GM23338 (cell line): Measurements from ENCODE around the gene PPIP5K1. TPM values are rescaled to one million over a fixed set of nuclear protein-coding genes. Genes with fewer than 3 reads are reported as not detected.

Source experiments
- JUNB ChIP-seq: IDR thresholded peaks from one replicate; pipeline ENCODE4 v1.6.1; 2016; ENCODE audit warnings: antibody characterized with exemption; ENCODE audit not compliant: unreplicated experiment
- ZNF114 ChIP-seq: fragments of 250-450 bp; sonication (Bioruptor Pico); IDR thresholded peaks from 2 replicates; pipeline ENCODE4 v1.5.0; 2020; ENCODE audit warnings: mild to moderate bottlenecking, moderate library complexity
- polyA plus RNA-seq: library from polyadenylated mRNA; unstranded; fragments of >200 nt; fragmentation: Nextera tagmentation; extraction: Ambion mirVana; gene quantifications from 2 replicates; pipeline ENCODE4 v1.2.1, GENCODE V29; 2016
- total RNA-seq: library from RNA; depleted of rRNA; stranded (reverse); fragments of >200 nt; shearing (Covaris generic); gene quantifications from 2 replicates; pipeline ENCODE4 v1.2.3, GENCODE V29; 2014
- TF ChIP-seq, protein P1 (sequence below): fragments of 250-450 bp; sonication (Bioruptor Pico); IDR thresholded peaks from 2 replicates; pipeline ENCODE4 v1.5.0; 2020; ENCODE audit warnings: mild to moderate bottlenecking, moderate library complexity
- TF ChIP-seq, protein P2 (sequence below): IDR thresholded peaks from one replicate; pipeline ENCODE4 v1.6.1; 2018; ENCODE audit warnings: antibody characterized with exemption; ENCODE audit not compliant: unreplicated experiment

Gene PPIP5K1
- total and polyA plus RNA-seq, 2 experiments from 2014 or later = 5.8 to 23.5 TPM

DNA sequence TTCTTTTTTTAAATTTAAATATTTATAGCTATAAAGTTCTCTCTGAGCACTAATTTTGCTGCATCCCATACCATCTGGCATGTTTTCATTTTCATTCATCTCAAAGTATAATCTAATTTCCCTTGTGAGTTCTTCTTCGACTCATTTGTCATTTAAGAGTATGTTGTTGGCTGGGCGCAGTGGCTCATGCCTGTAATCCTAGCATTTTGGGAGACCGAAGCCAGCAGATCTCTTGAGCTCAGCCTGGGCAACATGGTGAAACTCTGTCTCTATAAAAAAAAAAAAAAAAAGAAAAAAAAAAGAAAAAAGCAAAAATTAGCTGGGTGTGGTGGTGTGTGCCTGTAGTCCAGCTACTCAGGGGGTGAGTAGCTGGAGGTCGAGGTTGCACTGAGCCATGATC lies 37.8 kb downstream of the PPIP5K1 start (continued):
- TF ChIP-seq, protein P1, sequence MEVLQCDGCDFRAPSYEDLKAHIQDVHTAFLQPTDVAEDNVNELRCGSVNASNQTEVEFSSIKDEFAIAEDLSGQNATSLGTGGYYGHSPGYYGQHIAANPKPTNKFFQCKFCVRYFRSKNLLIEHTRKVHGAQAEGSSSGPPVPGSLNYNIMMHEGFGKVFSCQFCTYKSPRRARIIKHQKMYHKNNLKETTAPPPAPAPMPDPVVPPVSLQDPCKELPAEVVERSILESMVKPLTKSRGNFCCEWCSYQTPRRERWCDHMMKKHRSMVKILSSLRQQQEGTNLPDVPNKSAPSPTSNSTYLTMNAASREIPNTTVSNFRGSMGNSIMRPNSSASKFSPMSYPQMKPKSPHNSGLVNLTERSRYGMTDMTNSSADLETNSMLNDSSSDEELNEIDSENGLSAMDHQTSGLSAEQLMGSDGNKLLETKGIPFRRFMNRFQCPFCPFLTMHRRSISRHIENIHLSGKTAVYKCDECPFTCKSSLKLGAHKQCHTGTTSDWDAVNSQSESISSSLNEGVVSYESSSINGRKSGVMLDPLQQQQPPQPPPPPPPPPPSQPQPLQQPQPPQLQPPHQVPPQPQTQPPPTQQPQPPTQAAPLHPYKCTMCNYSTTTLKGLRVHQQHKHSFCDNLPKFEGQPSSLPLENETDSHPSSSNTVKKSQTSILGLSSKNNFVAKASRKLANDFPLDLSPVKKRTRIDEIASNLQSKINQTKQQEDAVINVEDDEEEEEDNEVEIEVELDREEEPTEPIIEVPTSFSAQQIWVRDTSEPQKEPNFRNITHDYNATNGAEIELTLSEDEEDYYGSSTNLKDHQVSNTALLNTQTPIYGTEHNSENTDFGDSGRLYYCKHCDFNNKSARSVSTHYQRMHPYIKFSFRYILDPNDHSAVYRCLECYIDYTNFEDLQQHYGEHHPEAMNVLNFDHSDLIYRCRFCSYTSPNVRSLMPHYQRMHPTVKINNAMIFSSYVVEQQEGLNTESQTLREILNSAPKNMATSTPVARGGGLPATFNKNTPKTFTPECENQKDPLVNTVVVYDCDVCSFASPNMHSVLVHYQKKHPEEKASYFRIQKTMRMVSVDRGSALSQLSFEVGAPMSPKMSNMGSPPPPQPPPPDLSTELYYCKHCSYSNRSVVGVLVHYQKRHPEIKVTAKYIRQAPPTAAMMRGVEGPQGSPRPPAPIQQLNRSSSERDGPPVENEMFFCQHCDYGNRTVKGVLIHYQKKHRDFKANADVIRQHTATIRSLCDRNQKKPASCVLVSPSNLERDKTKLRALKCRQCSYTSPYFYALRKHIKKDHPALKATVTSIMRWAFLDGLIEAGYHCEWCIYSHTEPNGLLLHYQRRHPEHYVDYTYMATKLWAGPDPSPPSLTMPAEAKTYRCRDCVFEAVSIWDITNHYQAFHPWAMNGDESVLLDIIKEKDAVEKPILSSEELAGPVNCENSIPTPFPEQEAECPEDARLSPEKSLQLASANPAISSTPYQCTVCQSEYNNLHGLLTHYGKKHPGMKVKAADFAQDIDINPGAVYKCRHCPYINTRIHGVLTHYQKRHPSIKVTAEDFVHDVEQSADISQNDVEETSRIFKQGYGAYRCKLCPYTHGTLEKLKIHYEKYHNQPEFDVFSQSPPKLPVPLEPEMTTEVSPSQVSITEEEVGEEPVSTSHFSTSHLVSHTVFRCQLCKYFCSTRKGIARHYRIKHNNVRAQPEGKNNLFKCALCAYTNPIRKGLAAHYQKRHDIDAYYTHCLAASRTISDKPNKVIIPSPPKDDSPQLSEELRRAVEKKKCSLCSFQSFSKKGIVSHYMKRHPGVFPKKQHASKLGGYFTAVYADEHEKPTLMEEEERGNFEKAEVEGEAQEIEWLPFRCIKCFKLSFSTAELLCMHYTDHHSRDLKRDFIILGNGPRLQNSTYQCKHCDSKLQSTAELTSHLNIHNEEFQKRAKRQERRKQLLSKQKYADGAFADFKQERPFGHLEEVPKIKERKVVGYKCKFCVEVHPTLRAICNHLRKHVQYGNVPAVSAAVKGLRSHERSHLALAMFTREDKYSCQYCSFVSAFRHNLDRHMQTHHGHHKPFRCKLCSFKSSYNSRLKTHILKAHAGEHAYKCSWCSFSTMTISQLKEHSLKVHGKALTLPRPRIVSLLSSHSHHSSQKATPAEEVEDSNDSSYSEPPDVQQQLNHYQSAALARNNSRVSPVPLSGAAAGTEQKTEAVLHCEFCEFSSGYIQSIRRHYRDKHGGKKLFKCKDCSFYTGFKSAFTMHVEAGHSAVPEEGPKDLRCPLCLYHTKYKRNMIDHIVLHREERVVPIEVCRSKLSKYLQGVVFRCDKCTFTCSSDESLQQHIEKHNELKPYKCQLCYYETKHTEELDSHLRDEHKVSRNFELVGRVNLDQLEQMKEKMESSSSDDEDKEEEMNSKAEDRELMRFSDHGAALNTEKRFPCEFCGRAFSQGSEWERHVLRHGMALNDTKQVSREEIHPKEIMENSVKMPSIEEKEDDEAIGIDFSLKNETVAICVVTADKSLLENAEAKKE (CRISPR knock-in tag) = no peak
- TF ChIP-seq ZNF114 (CRISPR knock-in tag) (no peak), JUNB (no peak)
- TF ChIP-seq, protein P2, sequence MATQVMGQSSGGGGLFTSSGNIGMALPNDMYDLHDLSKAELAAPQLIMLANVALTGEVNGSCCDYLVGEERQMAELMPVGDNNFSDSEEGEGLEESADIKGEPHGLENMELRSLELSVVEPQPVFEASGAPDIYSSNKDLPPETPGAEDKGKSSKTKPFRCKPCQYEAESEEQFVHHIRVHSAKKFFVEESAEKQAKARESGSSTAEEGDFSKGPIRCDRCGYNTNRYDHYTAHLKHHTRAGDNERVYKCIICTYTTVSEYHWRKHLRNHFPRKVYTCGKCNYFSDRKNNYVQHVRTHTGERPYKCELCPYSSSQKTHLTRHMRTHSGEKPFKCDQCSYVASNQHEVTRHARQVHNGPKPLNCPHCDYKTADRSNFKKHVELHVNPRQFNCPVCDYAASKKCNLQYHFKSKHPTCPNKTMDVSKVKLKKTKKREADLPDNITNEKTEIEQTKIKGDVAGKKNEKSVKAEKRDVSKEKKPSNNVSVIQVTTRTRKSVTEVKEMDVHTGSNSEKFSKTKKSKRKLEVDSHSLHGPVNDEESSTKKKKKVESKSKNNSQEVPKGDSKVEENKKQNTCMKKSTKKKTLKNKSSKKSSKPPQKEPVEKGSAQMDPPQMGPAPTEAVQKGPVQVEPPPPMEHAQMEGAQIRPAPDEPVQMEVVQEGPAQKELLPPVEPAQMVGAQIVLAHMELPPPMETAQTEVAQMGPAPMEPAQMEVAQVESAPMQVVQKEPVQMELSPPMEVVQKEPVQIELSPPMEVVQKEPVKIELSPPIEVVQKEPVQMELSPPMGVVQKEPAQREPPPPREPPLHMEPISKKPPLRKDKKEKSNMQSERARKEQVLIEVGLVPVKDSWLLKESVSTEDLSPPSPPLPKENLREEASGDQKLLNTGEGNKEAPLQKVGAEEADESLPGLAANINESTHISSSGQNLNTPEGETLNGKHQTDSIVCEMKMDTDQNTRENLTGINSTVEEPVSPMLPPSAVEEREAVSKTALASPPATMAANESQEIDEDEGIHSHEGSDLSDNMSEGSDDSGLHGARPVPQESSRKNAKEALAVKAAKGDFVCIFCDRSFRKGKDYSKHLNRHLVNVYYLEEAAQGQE = no peak
